ENCODE measurements around the gene VDAC2.

DNA sequence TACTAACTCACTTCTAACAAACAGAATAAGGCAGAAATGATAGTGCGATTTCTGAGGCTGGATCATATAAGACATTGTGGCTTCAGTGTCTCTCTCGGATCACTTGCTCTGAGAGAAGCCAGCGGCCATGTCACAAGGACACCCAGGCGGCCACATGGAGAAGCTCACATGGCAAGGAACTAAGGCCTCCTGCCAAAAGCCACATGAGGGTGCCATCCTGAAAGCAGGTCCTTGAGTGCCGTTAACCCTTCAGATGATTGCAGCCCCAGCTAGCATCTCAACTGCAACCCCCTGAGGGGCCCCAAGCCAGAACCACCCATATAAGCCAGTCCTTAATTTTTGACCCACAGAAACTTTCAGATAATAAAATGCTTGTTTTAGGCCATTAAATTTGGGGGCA is 6.9 kb upstream of the VDAC2 start:
- TF ChIP-seq, protein P1, sequence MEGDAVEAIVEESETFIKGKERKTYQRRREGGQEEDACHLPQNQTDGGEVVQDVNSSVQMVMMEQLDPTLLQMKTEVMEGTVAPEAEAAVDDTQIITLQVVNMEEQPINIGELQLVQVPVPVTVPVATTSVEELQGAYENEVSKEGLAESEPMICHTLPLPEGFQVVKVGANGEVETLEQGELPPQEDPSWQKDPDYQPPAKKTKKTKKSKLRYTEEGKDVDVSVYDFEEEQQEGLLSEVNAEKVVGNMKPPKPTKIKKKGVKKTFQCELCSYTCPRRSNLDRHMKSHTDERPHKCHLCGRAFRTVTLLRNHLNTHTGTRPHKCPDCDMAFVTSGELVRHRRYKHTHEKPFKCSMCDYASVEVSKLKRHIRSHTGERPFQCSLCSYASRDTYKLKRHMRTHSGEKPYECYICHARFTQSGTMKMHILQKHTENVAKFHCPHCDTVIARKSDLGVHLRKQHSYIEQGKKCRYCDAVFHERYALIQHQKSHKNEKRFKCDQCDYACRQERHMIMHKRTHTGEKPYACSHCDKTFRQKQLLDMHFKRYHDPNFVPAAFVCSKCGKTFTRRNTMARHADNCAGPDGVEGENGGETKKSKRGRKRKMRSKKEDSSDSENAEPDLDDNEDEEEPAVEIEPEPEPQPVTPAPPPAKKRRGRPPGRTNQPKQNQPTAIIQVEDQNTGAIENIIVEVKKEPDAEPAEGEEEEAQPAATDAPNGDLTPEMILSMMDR (IDR thresholded peaks at IDR 0.05) = no peak
- TF ChIP-seq POLR2A (IDR thresholded peaks at IDR 0.05) = no peak
